IMR-90 (cell line): ENCODE measurements around the gene FAM221A. TPM values are rescaled to one million over a fixed set of nuclear protein-coding genes. Genes with fewer than 3 reads are reported as not detected.

Experiments used
- ATAC-seq: fragments of 200-7000 bp; cut with Tn5 transposase; 2 replicates; pipeline ENCODE4 v1.9.1; 2020; ENCODE audit warnings: low read depth, mild to moderate bottlenecking, moderate library complexity
- BruUV-seq: library from RNA; stranded (reverse); fragments of 400-500 nt; replicated peaks from 2 replicates; lab custom pipeline; 2021; lab: Mats Ljungman, UMichigan
- CTCF ChIA-PET: fragments of 300-600 bp; formaldehyde crosslinking; extraction: SDS; loops from one replicate; lab custom pipeline; 2021; ENCODE audit warnings: antibody characterized with exemption; lab: Yijun Ruan, JAX
- POLR2A ChIA-PET: fragments of 300-600 bp; sonication (Branson Sonifier 250); formaldehyde crosslinking; loops from one replicate; lab custom pipeline; 2022; ENCODE audit warnings: antibody characterized with exemption; ENCODE audit not compliant: unreplicated experiment; lab: Charles Lee
- DNase-seq: peaks from one replicate; pipeline ENCODE4 v3.0.0; 2013
- H2AFZ ChIP-seq: replicated peaks from 2 replicates; pipeline ENCODE3; 2013; ENCODE audit warnings: low read length, mild to moderate bottlenecking; ENCODE audit not compliant: poor library complexity
- H2AK5ac ChIP-seq: 2 replicates; pipeline ENCODE4 v1.6.1; 2013; ENCODE audit warnings: low read depth, low read length, inconsistent platforms
- H2AK9ac ChIP-seq: replicated peaks from 2 replicates; pipeline ENCODE3; 2013; ENCODE audit warnings: mild to moderate bottlenecking, low read depth, low read length, moderate library complexity; ENCODE audit not compliant: poor library complexity
- H2BK120ac ChIP-seq: 2 replicates; pipeline ENCODE4 v1.6.1; 2013; ENCODE audit warnings: low read depth, low read length, inconsistent platforms
- H2BK15ac ChIP-seq: 3 replicates; pipeline ENCODE4 v1.6.1; 2013; ENCODE audit warnings: low read depth, low read length, inconsistent platforms
- H2BK20ac ChIP-seq: 2 replicates; pipeline ENCODE4 v1.6.1; 2013; ENCODE audit warnings: low read depth, mild to moderate bottlenecking, inconsistent platforms, low read length, moderate library complexity
- H2BK5ac ChIP-seq: 2 replicates; pipeline ENCODE4 v1.6.1; 2013; ENCODE audit warnings: mild to moderate bottlenecking, low read depth, low read length, inconsistent platforms; ENCODE audit not compliant: poor library complexity, severe bottlenecking
- H3K14ac ChIP-seq: replicated peaks from 2 replicates; pipeline ENCODE4 v1.6.1; 2013; ENCODE audit warnings: low read depth, low read length, inconsistent platforms
- H3K18ac ChIP-seq: 2 replicates; pipeline ENCODE4 v1.6.1; 2013; ENCODE audit warnings: low read depth, low read length, control low read depth
- H3K23ac ChIP-seq: 2 replicates; pipeline ENCODE4 v1.6.1; 2013; ENCODE audit warnings: low read depth, low read length, inconsistent platforms
- H3K27ac ChIP-seq: 2 replicates; pipeline ENCODE4 v1.5.1; 2013; ENCODE audit warnings: mild to moderate bottlenecking, control low read depth, low read length; ENCODE audit not compliant: insufficient read depth
- H3K27me3 ChIP-seq: 2 replicates; pipeline ENCODE4 v1.6.1; 2013; ENCODE audit warnings: low read length; ENCODE audit not compliant: control insufficient read depth, insufficient read depth
- H3K36me3 ChIP-seq: 2 replicates; pipeline ENCODE4 v1.6.1; 2013; ENCODE audit warnings: low read length, mixed read lengths; ENCODE audit not compliant: control insufficient read depth, insufficient read depth
- H3K4ac ChIP-seq: 2 replicates; pipeline ENCODE4 v1.6.1; 2013; ENCODE audit warnings: low read depth, low read length, inconsistent platforms
- H3K4me1 ChIP-seq: 2 replicates; pipeline ENCODE4 v1.6.1; 2013; ENCODE audit warnings: low read length, mixed read lengths; ENCODE audit not compliant: control insufficient read depth, insufficient read depth
- H3K4me2 ChIP-seq: 2 replicates; pipeline ENCODE4 v1.6.1; 2013; ENCODE audit warnings: low read depth, mild to moderate bottlenecking, control low read depth, low read length, moderate library complexity
- H3K4me3 ChIP-seq: 2 replicates; pipeline ENCODE4 v1.5.1; 2013; ENCODE audit warnings: low read depth, mild to moderate bottlenecking, control low read depth, low read length, moderate library complexity; ENCODE audit not compliant: insufficient read depth
- H3K56ac ChIP-seq: 2 replicates; pipeline ENCODE4 v1.6.1; 2013; ENCODE audit warnings: low read length, inconsistent platforms; ENCODE audit not compliant: insufficient read depth; ENCODE audit errors: extremely low read depth
- H3K79me1 ChIP-seq, 2 experiments: 2 replicates each; pipeline ENCODE4 v1.6.1; 2013; ENCODE audit warnings: low read length in 2 of 2, inconsistent platforms in 1 of 2, low read depth in 1 of 2
- H3K9ac ChIP-seq: 2 replicates; pipeline ENCODE4 v1.6.1; 2013; ENCODE audit warnings: low read depth, low read length, control low read depth
- H3K9me1 ChIP-seq: 2 replicates; pipeline ENCODE4 v1.6.1; 2013; ENCODE audit warnings: low read length, inconsistent platforms; ENCODE audit not compliant: insufficient read depth
- H3K9me3 ChIP-seq: 2 replicates; pipeline ENCODE4 v1.6.1; 2013; ENCODE audit warnings: low read length; ENCODE audit not compliant: control insufficient read depth, insufficient read depth
- H4K20me1 ChIP-seq: 2 replicates; pipeline ENCODE4 v1.6.1; 2013; ENCODE audit warnings: low read length, inconsistent platforms; ENCODE audit not compliant: insufficient read depth
- H4K5ac ChIP-seq: 2 replicates; pipeline ENCODE4 v1.6.1; 2013; ENCODE audit warnings: mild to moderate bottlenecking, low read depth, low read length, control low read depth
- H4K8ac ChIP-seq, 2 experiments: 2 replicates each; pipeline ENCODE4 v1.6.1; 2013; ENCODE audit warnings: low read depth in 2 of 2, low read length in 2 of 2, control low read depth in 1 of 2, inconsistent platforms in 1 of 2
- H4K91ac ChIP-seq: 2 replicates; pipeline ENCODE4 v1.6.1; 2013; ENCODE audit warnings: low read depth, low read length, inconsistent platforms; ENCODE audit not compliant: insufficient read depth
- CHD1 ChIP-seq: IDR thresholded peaks from 2 replicates; pipeline ENCODE4 v1.6.1; 2012; ENCODE audit warnings: low read depth, low read length, improper control_type of control experiment
- ELK1 ChIP-seq: fragments of 150-350 bp; IDR thresholded peaks from 2 replicates; pipeline ENCODE4 v1.6.1; 2016; ENCODE audit warnings: low read depth, mild to moderate bottlenecking, low read length, moderate library complexity, borderline replicate concordance
- MAFK ChIP-seq: IDR thresholded peaks from 2 replicates; pipeline ENCODE4 v1.6.1; 2012; ENCODE audit warnings: low read depth, low read length, improper control_type of control experiment
- POLR2A ChIP-seq: IDR thresholded peaks from 2 replicates; pipeline ENCODE4 v1.6.1; 2012; ENCODE audit warnings: mild to moderate bottlenecking, low read depth, low read length
- RAD21 ChIP-seq: IDR thresholded peaks from 2 replicates; pipeline ENCODE4 v1.6.1; 2012; ENCODE audit warnings: low read length, improper control_type of control experiment
- RCOR1 ChIP-seq: IDR thresholded peaks from 2 replicates; pipeline ENCODE4 v1.6.1; 2012; ENCODE audit warnings: mild to moderate bottlenecking, low read length, improper control_type of control experiment; ENCODE audit not compliant: insufficient replicate concordance
- RFX5 ChIP-seq: IDR thresholded peaks from 2 replicates; pipeline ENCODE4 v1.8.0; 2012; ENCODE audit warnings: low read depth, mild to moderate bottlenecking, low read length, moderate library complexity
- SMC3 ChIP-seq: fragments of 150-350 bp; IDR thresholded peaks from 2 replicates; pipeline ENCODE4 v1.6.1; 2016; ENCODE audit warnings: low read depth, mild to moderate bottlenecking, antibody characterized with exemption, low read length, moderate library complexity
- dilution Hi-C: fragments of 300-500 bp; cut with HindIII; formaldehyde crosslinking; loops from one replicate; pipeline ENCODE4 v1.14.3; 2018; ENCODE audit warnings: low sequenced_read_pairs; ENCODE audit not compliant: unreplicated experiment
- in situ Hi-C: fragments of 300-500 bp; cut with MboI; formaldehyde crosslinking; loops from 3 replicates; pipeline ENCODE4 v1.14.3; 2019; ENCODE audit warnings: low sequenced_read_pairs, inconsistent platforms, mixed read lengths
- intact Hi-C: fragments of 100-400 bp; cut with micrococcal nuclease; formaldehyde crosslinking; loops from 2 replicates; pipeline ENCODE4 v1.10.0; 2022
- polyA plus RNA-seq, 3 experiments: library from polyadenylated mRNA; depleted of rRNA; stranded (reverse); fragments of >200 nt; gene quantifications; 2 replicates each; pipeline ENCODE4 v1.2.3, GENCODE V29; 2012; ENCODE audit warnings: low replicate concordance in 1 of 3
- total RNA-seq: library from RNA; depleted of rRNA; stranded (reverse); fragments of >200 nt; gene quantifications from 2 replicates; pipeline ENCODE4 v1.2.3, GENCODE V29; 2012
- TF ChIP-seq, protein P1 (sequence below): fragments of 150-350 bp; IDR thresholded peaks from 2 replicates; pipeline ENCODE4 v1.6.1; 2017; ENCODE audit warnings: mild to moderate bottlenecking, antibody characterized with exemption, low read length, low read depth

The FAM221A gene
- total and polyA plus RNA-seq, 2 of the 4 experiments (the other 2 are of a cell fraction) = 1.1 to 2.1 TPM

- Histone ChIP-seq H2BK120ac (no peak overlapping the region), H3K4me3 (no peak overlapping the region), H3K9me1 (no peaks in the 10 kb centered on the region), H3K14ac (no peak overlapping the region), H3K4me2 (no peak overlapping the region), H2AK9ac (no peak overlapping the region), H3K18ac (no peak overlapping the region), H2AK5ac (no peak overlapping the region), H3K9ac (no peak overlapping the region), H2BK20ac (no peak overlapping the region), H3K27me3 (no peaks in the 10 kb centered on the region), H3K23ac (no peak overlapping the region), H3K36me3 (no peaks in the 10 kb centered on the region), H4K91ac (no peak overlapping the region), H2AFZ (no peak overlapping the region), H4K8ac (no peak overlapping the region), H3K27ac (no peak overlapping the region), H4K5ac (no peak overlapping the region), H4K20me1 (no peaks in the 10 kb centered on the region), H3K4ac (no peak overlapping the region), H2BK15ac (no peak overlapping the region), H3K4me1 (no peaks in the 10 kb centered on the region), H3K79me1 (no peaks in the 10 kb centered on the region), H2BK5ac (no peak overlapping the region), H3K56ac (no peak overlapping the region), H3K9me3 (peaks cover 6% of the 10 kb centered on the region)
- no peak for TF ChIP-seq ELK1
- TF ChIP-seq RFX5 = no peak
- no peak for TF ChIP-seq POLR2A
- no peak for TF ChIP-seq RCOR1
- TF ChIP-seq CHD1 = no peak
- no peak for TF ChIP-seq RAD21
- no peak for TF ChIP-seq MAFK
- TF ChIP-seq SMC3 = no peak
- TF ChIP-seq, protein P1, sequence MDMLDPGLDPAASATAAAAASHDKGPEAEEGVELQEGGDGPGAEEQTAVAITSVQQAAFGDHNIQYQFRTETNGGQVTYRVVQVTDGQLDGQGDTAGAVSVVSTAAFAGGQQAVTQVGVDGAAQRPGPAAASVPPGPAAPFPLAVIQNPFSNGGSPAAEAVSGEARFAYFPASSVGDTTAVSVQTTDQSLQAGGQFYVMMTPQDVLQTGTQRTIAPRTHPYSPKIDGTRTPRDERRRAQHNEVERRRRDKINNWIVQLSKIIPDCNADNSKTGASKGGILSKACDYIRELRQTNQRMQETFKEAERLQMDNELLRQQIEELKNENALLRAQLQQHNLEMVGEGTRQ = no peak
- intact Hi-C loops = no loop called here
- dilution Hi-C loops = no loop called here
- CTCF ChIA-PET = no interaction called here
- ATAC-seq (no peak), DNase-seq (no peak)
- BruUV-seq = no TSS peak
- POLR2A ChIA-PET = no interaction called here
- in situ Hi-C loops = no loop called here
These were observed 62.1 kb downstream of the FAM221A start for GRCh38 chr7:23742051-23742450.
